H1 (cell line): ENCODE data around the gene FRK. TPM values are rescaled to one million over a fixed set of nuclear protein-coding genes. Genes with fewer than 3 reads are reported as not detected.

ENCODE experiments used
- CTCF ChIA-PET: fragments of 300-600 bp; sonication (Branson Sonifier 250); formaldehyde crosslinking; loops from one replicate; lab custom pipeline; 2021; ENCODE audit not compliant: partially characterized antibody; lab: Charles Lee
- POLR2A ChIA-PET: fragments of 300-600 bp; sonication (Branson Sonifier 250); formaldehyde crosslinking; loops from one replicate; lab custom pipeline; 2021; ENCODE audit warnings: inconsistent platforms; ENCODE audit not compliant: partially characterized antibody; lab: Charles Lee
- DNase-seq, 2 experiments: peaks; one replicate each; pipeline versions ENCODE4 v3.0.0 to v3.0.0-alpha.2; 2010 to 2022; ENCODE audit warnings: low spot score in 2 of 2, low read depth in 1 of 2, mixed read lengths in 1 of 2
- FAIRE-seq: peaks from 2 replicates; lab custom pipeline; 2011; peaks lifted over from hg19 to GRCh38; lab: Jason Lieb, UNC
- H2AFZ ChIP-seq: 2 replicates; pipeline ENCODE4 v1.8.1; 2012; ENCODE audit warnings: low read length, inconsistent platforms
- H2AK5ac ChIP-seq: 2 replicates; pipeline ENCODE4 v1.6.1; 2013; ENCODE audit warnings: low read depth, low read length
- H2BK120ac ChIP-seq: replicated peaks from 2 replicates; pipeline ENCODE3; 2013; ENCODE audit warnings: low read depth, low read length, inconsistent platforms
- H2BK12ac ChIP-seq: 2 replicates; pipeline ENCODE4 v1.6.1; 2013; ENCODE audit warnings: low read depth, low read length
- H2BK15ac ChIP-seq: 2 replicates; pipeline ENCODE4 v1.6.1; 2013; ENCODE audit warnings: low read length
- H2BK20ac ChIP-seq: 2 replicates; pipeline ENCODE4 v1.6.1; 2013; ENCODE audit warnings: low read length
- H2BK5ac ChIP-seq: 2 replicates; pipeline ENCODE4 v1.6.1; 2013; ENCODE audit warnings: low read depth, low read length
- H3K14ac ChIP-seq: 2 replicates; pipeline ENCODE4 v1.6.1; 2013; ENCODE audit warnings: inconsistent platforms; ENCODE audit not compliant: insufficient read length
- H3K18ac ChIP-seq: 2 replicates; pipeline ENCODE4 v1.6.1; 2013; ENCODE audit warnings: low read length; ENCODE audit errors: extremely low read depth
- H3K23ac ChIP-seq: 2 replicates; pipeline ENCODE4 v1.6.1; 2013; ENCODE audit warnings: inconsistent platforms; ENCODE audit not compliant: insufficient read length
- H3K23me2 ChIP-seq: 2 replicates; pipeline ENCODE4 v1.6.1; 2013; ENCODE audit warnings: low read depth, low read length
- H3K27ac ChIP-seq: 2 replicates; pipeline ENCODE4 v1.6.1; 2011; ENCODE audit warnings: low read depth, low read length, inconsistent platforms
- H3K27me3 ChIP-seq, 4 experiments: replicated peaks in 1 of 4; 1 replicate in 1 of 4; 2 replicates in 3 of 4; pipeline versions ENCODE4 v1.6.1 to v1.8.1; 2011 to 2013; ENCODE audit warnings: low read length in 3 of 4, mild to moderate bottlenecking in 3 of 4, inconsistent platforms in 2 of 4, mixed read lengths in 2 of 4, moderate library complexity in 1 of 4; ENCODE audit not compliant: control insufficient read depth in 3 of 4, insufficient read depth in 3 of 4; ENCODE audit errors: extremely low read depth in 1 of 4
- H3K36me3 ChIP-seq, 4 experiments: 2 replicates each; pipeline versions ENCODE4 v1.6.1 to v1.8.1; 2011 to 2013; ENCODE audit warnings: mild to moderate bottlenecking in 4 of 4, low read length in 3 of 4, moderate library complexity in 2 of 4, control low read depth in 1 of 4, inconsistent platforms in 1 of 4; ENCODE audit not compliant: insufficient read depth in 4 of 4, control insufficient read depth in 2 of 4
- H3K4ac ChIP-seq: replicated peaks from 2 replicates; pipeline ENCODE3; 2013; ENCODE audit warnings: low read length, low read depth, mixed read lengths, inconsistent platforms; ENCODE audit not compliant: insufficient read length
- H3K4me1 ChIP-seq, 4 experiments: replicated peaks in 1 of 4; 1 replicate in 1 of 4; 2 replicates in 3 of 4; pipeline versions ENCODE4 v1.6.1 to v1.8.1; 2011 to 2013; ENCODE audit warnings: low read length in 3 of 4, inconsistent platforms in 2 of 4, mixed read lengths in 1 of 4; ENCODE audit not compliant: insufficient read depth in 4 of 4, control insufficient read depth in 3 of 4
- H3K4me2 ChIP-seq, 2 experiments: 2 replicates each; pipeline versions ENCODE4 v1.6.1 to v1.8.1; 2011 to 2013; ENCODE audit warnings: low read depth in 2 of 2, low read length in 2 of 2, control low read depth in 1 of 2, inconsistent platforms in 1 of 2, mild to moderate bottlenecking in 1 of 2; ENCODE audit not compliant: insufficient read depth in 1 of 2
- H3K4me3 ChIP-seq, 4 experiments: fragments of 200-600, 300-600 bp in 1 of 4; sonication (generic), shearing (Covaris generic), sonication (Bioruptor Twin) in 1 of 4; 2 replicates each; pipeline versions ENCODE4 v1.5.1 to v1.8.1; 2011 to 2016; ENCODE audit warnings: low read length in 4 of 4, low read depth in 3 of 4, control low read depth in 2 of 4, inconsistent platforms in 2 of 4, mild to moderate bottlenecking in 2 of 4, mixed read lengths in 1 of 4, moderate library complexity in 1 of 4; ENCODE audit not compliant: insufficient read depth in 2 of 4; ENCODE audit errors: extremely low read depth in 1 of 4
- H3K56ac ChIP-seq: replicated peaks from 2 replicates; pipeline ENCODE3; 2013; ENCODE audit warnings: low read depth, mild to moderate bottlenecking, mixed read lengths, low read length, inconsistent platforms; ENCODE audit not compliant: insufficient read length
- H3K79me1 ChIP-seq: 2 replicates; pipeline ENCODE4 v1.6.1; 2013; ENCODE audit warnings: low read depth, low read length, control low read depth
- H3K79me2 ChIP-seq, 2 experiments: 2 replicates each; pipeline versions ENCODE4 v1.6.1 to v1.8.1; 2012 to 2013; ENCODE audit warnings: low read length in 2 of 2, mild to moderate bottlenecking in 2 of 2, inconsistent platforms in 1 of 2; ENCODE audit not compliant: insufficient read depth in 2 of 2, control insufficient read depth in 1 of 2
- H3K9ac ChIP-seq, 4 experiments: replicated peaks in 1 of 4; 1 replicate in 1 of 4; 2 replicates in 3 of 4; pipeline versions ENCODE4 v1.6.1 to v1.8.1; 2011 to 2013; ENCODE audit warnings: low read depth in 3 of 4, low read length in 3 of 4, control low read depth in 2 of 4, mild to moderate bottlenecking in 2 of 4, moderate library complexity in 2 of 4, inconsistent platforms in 1 of 4; ENCODE audit errors: extremely low read depth in 1 of 4
- H3K9me3 ChIP-seq, 2 experiments: 2 replicates each; pipeline versions ENCODE4 v1.6.1 to v1.8.1; 2012 to 2013; ENCODE audit warnings: mild to moderate bottlenecking in 2 of 2, moderate library complexity in 2 of 2, control low read depth in 1 of 2, inconsistent platforms in 1 of 2, low read depth in 1 of 2, low read length in 1 of 2, mixed read lengths in 1 of 2; ENCODE audit not compliant: insufficient read depth in 2 of 2
- H4K20me1 ChIP-seq, 2 experiments: replicated peaks in 1 of 2; 2 replicates each; pipeline versions ENCODE3 to v1.8.1; 2011 to 2013; ENCODE audit warnings: inconsistent platforms in 2 of 2, low read length in 2 of 2, mild to moderate bottlenecking in 1 of 2; ENCODE audit not compliant: insufficient read depth in 2 of 2, control insufficient read depth in 1 of 2
- H4K5ac ChIP-seq: 2 replicates; pipeline ENCODE4 v1.6.1; 2013; ENCODE audit warnings: low read length, low read depth, mixed read lengths, inconsistent platforms; ENCODE audit not compliant: insufficient read length
- H4K8ac ChIP-seq: 2 replicates; pipeline ENCODE4 v1.8.0; 2013; ENCODE audit warnings: mild to moderate bottlenecking, moderate library complexity, low read length, inconsistent platforms; ENCODE audit not compliant: insufficient read depth; ENCODE audit errors: extremely low read depth
- H4K91ac ChIP-seq: replicated peaks from 2 replicates; pipeline ENCODE3; 2013; ENCODE audit warnings: low read length, mixed read lengths, inconsistent platforms; ENCODE audit not compliant: insufficient read length
- CBX5 ChIP-seq: fragments of 300-800, 300-1000 bp; sonication (generic); IDR thresholded peaks from 2 replicates; pipeline ENCODE4 v1.7.1; 2016; ENCODE audit warnings: antibody characterized with exemption, low read length, low read depth
- CHD1 ChIP-seq: IDR thresholded peaks from 2 replicates; pipeline ENCODE4 v1.6.1; 2012; ENCODE audit warnings: low read depth, low read length, improper control_type of control experiment
- CREB1 ChIP-seq: IDR thresholded peaks from 2 replicates; pipeline ENCODE4 v1.6.1; 2012; ENCODE audit warnings: inconsistent platforms
- KDM5A ChIP-seq: fragments of 200-600 bp; IDR thresholded peaks from 2 replicates; pipeline ENCODE4 v1.7.1; 2012; ENCODE audit warnings: mild to moderate bottlenecking, low read length, inconsistent platforms, mixed read lengths
- NANOG ChIP-seq: IDR thresholded peaks from 2 replicates; pipeline ENCODE4 v1.6.1; 2011; ENCODE audit warnings: low read length, low read depth, mild to moderate bottlenecking, inconsistent platforms; ENCODE audit not compliant: insufficient read depth, poor library complexity, severe bottlenecking
- RXRA ChIP-seq: IDR thresholded peaks from 2 replicates; pipeline ENCODE4 v1.6.1; 2011; ENCODE audit warnings: low read depth, mild to moderate bottlenecking, low read length, moderate library complexity; ENCODE audit not compliant: insufficient read depth
- TAF1 ChIP-seq: IDR thresholded peaks from 2 replicates; pipeline ENCODE4 v1.6.1; 2011; ENCODE audit warnings: mild to moderate bottlenecking, low read depth, low read length
- TBP ChIP-seq: IDR thresholded peaks from 2 replicates; pipeline ENCODE4 v1.6.1; 2011; ENCODE audit warnings: low read depth, low read length, improper control_type of control experiment
- polyA plus RNA-seq, 7 experiments: library from polyadenylated mRNA; depleted of rRNA in 3 of 7; stranded (reverse) in 5 of 7; unstranded in 2 of 7; fragments of >200 nt in 5 of 7; fragments of 200-250 nt in 2 of 7; gene quantifications; 1 replicate in 5 of 7; 2 replicates in 1 of 7; 4 replicates in 1 of 7; pipeline versions ENCODE4 v1.2.1 to v1.2.3, GENCODE V29; 2011 to 2013; ENCODE audit warnings: missing spikeins in 2 of 7, mixed read lengths in 2 of 7
- total RNA-seq: library from RNA; stranded (reverse); fragmentation: NEBNext Ultra II Directional; extraction: Animal tissue kit (Norgen Biotek cat#: 25700); gene quantifications from 2 replicates; pipeline ENCODE4 v1.2.1, GENCODE V29; 2021

Gene FRK
- total and polyA plus RNA-seq, 2 of the 8 experiments (the other 6 are each of a cell fraction or from before 2014, with no cell fraction given) = 0.11 to 0.24 TPM

DNA sequence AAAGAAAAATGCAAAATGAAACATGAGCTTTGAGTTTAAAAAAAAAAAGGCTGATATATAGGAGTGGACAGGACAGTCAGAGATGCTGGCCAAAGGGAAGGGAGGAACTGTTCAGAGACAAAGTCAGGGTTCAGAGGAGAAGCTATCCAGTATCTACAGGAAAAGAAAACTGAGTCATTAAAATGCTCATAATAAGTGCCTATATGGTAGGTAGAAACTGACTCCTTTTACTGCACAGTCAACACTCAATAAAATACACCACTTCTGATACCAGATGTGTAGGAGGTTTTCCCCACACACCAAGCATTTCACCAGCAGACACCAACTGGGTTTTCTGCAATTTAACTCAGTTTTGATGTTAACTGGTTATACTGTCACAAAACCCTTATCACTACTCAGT is 32.9 kb downstream of the FRK start:
- Histone ChIP-seq H3K27ac (no peak overlapping the region), H4K8ac (no peak overlapping the region), H3K4me2 (no peak overlapping the region), H3K4ac (no peak overlapping the region), H2BK5ac (no peak overlapping the region), H3K23me2 (no peaks in the 10 kb centered on the region), H2BK15ac (no peak overlapping the region), H3K27me3 (no peaks in the 10 kb centered on the region), H3K56ac (no peak overlapping the region), H3K4me1 (no peaks in the 10 kb centered on the region), H2BK20ac (no peak overlapping the region), H3K36me3 (no peaks in the 10 kb centered on the region), H4K91ac (no peak overlapping the region), H2AFZ (no peak overlapping the region), H4K5ac (no peak overlapping the region), H3K79me2 (no peaks in the 10 kb centered on the region), H3K23ac (no peak overlapping the region), H2BK120ac (no peak overlapping the region), H3K4me3 (no peak overlapping the region), H2AK5ac (no peak overlapping the region)
- TF ChIP-seq CREB1 = no peak
- no peak for TF ChIP-seq NANOG
- TF ChIP-seq KDM5A = no peak
- no peak for TF ChIP-seq TAF1
- TF ChIP-seq CBX5 = no peak
- no peak for TF ChIP-seq RXRA
- no peak for TF ChIP-seq CHD1
- no peak for TF ChIP-seq TBP
- TF ChIP-seq, all 59 proteins: peak for 0
- Histone ChIP-seq H3K14ac (no peak overlapping the region), H4K20me1 (no peaks in the 10 kb centered on the region), H3K9ac (no peak overlapping the region), H3K18ac (no peak overlapping the region), H2BK12ac (no peak overlapping the region), H3K9me3 (no peaks in the 10 kb centered on the region), H3K79me1 (no peaks in the 10 kb centered on the region)
- POLR2A ChIA-PET = no interaction called here
- CTCF ChIA-PET = interaction anchor here (0.7 to 2.9 kb wide), 3 partner anchors 10 to 20 kb away, joined by 3 to 11 read pairs (median 5); no protein-coding TSS in a partner anchor
- FAIRE-seq (no peak), DNase-seq (no peak)
